Retinal pigment epithelial cell (primary cell): Measurements from ENCODE around the gene ITPKB.
A peak's percentile ranks its signal among the peaks of the same experiment; 100 is the strongest.

Experiments used
- DNase-seq: peaks from one replicate; pipeline ENCODE4 v3.0.0-alpha.2; 2010; ENCODE audit warnings: low read depth
- H3K4me3 ChIP-seq: 2 replicates; pipeline ENCODE4 v1.5.1; 2011; ENCODE audit warnings: mild to moderate bottlenecking, low read length, control low read depth, moderate library complexity
- CTCF ChIP-seq: conservative IDR thresholded peaks from 2 replicates; pipeline ENCODE4 v1.5.1; 2011; ENCODE audit warnings: low read depth, low read length, control low read depth, inconsistent platforms

The ITPKB gene

GRCh38 chr1:226684026-226684425, 55.1 kb downstream of the ITPKB start:
- no peak overlapping the region for H3K4me3 ChIP-seq
- DNase-seq = no peak
- TF ChIP-seq CTCF = no peak

DNA sequence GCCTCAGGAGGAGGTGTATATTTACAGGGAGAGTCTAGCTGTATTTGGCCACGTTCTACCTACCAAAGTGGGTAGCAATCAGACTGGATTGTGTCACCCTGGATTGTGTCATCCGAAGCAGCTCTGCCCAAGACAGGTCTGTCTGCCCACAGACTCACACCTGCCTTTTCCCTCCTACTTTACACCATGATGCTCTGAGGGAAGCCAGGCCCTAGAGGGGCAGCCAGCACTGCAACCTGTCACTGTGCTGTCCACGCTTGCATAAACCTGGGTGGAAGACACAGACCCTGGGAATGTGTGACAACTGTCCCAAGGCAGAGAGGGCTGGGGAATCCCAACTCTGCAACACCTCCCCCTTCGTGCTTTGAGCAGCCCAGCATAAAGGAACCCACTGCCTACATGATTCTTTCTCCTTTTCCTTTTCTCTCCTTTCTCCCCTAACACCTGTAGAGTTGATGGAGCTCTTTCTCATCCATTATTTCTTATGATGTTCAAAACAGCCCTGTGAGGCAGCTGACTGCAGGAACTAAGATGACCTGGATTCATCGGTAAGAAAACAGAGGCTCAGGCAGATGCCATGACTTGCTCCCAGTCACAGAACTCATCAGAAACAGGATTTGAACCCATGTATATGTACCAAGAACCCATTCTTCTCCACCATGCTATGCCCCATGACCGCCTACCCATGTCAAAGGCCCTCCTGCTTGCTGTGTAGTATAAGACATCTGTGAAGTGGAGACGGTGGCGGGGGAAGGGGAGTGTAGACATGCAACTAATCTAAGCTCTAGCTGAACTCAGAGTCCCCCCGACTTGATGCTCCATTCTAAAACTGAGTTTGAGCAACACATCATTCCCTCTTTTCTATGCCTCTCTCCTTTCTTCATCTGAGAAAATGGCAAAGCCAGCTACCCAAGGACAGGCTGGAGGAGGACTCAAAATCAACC, 55.9 kb downstream of the ITPKB start:
- DNase-seq = no peak
- H3K4me3 ChIP-seq = no peak overlapping the region
- TF ChIP-seq CTCF = no peak

GRCh38 chr1:226681652-226682493, 57.2 kb downstream of the ITPKB start:
- no peak for DNase-seq
- H3K4me3 ChIP-seq = no peak overlapping the region
- TF ChIP-seq CTCF = no peak

GRCh38 chr1:226680653-226681052, 58.4 kb downstream of the ITPKB start:
- no peak for TF ChIP-seq CTCF
- no peak for DNase-seq
- no peak overlapping the region for H3K4me3 ChIP-seq

DNA sequence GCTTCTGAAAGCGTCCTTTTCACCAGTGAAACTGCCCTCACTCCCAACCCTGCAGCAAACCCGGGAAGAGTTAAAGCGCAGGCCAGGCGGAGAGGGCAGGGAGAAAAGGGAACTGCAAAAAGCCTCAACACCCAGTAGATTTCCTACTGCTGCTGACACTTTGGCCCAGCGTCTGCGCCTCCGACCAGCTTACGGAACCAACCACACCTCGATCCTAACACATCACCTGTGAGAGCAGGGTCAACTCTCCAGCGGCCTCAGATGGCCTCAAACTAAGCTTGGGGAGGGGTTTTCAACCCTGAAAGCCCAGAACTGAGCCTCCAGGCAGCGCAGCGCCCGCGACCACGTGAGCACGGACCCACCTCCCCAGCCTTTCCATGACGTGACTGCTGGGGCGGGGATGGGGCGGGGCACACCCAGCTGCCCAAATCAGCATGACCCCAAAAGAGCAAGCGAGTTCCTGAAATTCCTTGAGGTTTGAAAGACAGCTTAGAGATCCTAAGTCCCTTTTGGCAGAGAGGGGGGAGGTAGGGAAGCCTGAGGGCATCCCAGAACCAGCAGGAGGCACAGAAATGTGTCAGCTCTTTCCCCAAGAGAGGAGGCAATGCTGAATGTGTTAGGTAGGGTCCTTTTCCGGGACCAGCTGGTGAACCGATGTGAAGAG, 59.1 kb downstream of the ITPKB start:
- no peak for DNase-seq
- H3K4me3 ChIP-seq = peak overlapping the region; percentile 63
- TF ChIP-seq CTCF = no peak

DNA sequence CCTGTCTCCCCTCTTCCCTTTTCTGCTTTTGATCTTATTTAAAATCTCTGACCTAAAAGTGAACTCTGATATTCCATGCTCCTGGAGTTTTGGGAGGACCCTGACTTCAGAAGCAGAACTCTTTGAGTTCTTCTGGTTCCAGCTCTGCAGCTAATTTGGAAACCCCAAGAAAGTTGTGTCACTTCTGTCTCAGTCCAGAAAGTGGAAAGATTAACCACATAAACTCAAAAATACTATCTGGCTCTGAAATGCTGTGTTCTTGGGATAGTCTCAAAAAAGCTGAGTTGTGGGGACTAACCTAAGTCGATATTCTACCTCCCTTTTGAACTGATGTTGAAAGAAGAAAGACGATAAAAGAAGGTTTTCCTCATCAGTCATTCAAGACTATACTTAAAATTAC, 59.8 kb downstream of the ITPKB start:
- no peak overlapping the region for H3K4me3 ChIP-seq
- no peak for DNase-seq
- TF ChIP-seq CTCF = no peak
